ENCODE measurements around the gene GLUL.

Gene GLUL

DNA sequence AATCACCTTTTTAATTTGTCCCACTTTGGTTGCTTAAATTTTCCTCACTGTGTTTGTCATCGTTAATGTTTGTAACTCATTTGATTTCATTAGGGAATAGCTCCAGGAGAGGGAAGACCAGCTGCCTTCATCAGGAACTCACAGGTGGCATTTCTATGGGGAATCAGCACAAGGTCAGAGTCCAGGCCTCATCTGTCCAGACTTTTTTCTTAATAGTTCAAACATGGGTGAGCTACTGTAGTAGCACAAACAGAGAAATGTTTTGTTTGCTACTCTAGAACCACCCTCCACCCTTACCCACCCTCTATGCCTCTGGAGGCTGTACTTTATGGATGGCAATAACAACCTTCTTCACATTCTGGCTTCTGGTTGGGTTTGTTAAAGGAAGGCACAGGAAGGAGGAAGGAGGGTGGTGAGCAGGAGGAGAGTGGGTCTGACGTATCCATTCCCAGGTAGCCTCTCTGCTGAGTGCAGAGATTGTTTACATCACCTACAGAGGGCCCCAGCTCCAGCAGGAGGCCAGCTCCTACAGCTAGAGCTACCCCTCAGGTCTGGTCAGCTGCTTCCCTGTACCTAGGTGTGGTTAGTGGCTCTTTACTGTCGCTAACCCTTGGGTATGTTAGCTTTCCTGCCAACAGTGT, 17.0 kb upstream of the GLUL start:
- no peak overlapping the region for H3K4me3 ChIP-seq (ENCODE audit: low read depth, low read length)
- no peak for DNase-seq (ENCODE audit: low read depth)
- TF ChIP-seq, protein P1, sequence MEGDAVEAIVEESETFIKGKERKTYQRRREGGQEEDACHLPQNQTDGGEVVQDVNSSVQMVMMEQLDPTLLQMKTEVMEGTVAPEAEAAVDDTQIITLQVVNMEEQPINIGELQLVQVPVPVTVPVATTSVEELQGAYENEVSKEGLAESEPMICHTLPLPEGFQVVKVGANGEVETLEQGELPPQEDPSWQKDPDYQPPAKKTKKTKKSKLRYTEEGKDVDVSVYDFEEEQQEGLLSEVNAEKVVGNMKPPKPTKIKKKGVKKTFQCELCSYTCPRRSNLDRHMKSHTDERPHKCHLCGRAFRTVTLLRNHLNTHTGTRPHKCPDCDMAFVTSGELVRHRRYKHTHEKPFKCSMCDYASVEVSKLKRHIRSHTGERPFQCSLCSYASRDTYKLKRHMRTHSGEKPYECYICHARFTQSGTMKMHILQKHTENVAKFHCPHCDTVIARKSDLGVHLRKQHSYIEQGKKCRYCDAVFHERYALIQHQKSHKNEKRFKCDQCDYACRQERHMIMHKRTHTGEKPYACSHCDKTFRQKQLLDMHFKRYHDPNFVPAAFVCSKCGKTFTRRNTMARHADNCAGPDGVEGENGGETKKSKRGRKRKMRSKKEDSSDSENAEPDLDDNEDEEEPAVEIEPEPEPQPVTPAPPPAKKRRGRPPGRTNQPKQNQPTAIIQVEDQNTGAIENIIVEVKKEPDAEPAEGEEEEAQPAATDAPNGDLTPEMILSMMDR (conservative IDR thresholded peaks at IDR 0.05; ENCODE audit: low read depth, low read length), result no peak

DNA sequence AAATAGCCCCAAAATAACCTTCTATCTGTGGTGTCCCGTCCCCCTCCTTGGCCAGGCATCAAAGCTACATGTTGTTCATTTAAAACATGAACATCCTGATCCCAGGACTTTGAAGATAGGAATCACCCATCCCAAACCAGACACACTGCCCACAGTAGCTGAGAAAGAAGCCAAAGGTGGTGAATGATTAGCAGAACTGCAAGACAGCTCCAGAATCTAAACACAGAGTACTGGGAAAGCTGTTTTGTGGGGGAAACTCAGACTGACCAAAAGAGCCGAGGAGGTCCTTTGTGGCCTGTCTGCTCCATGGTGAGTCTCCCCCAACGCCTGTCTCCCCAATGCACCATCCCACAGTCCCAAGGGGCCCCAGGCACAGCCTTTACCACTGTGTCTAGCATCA, 16.1 kb upstream of the GLUL start:
- DNase-seq (ENCODE audit: low read depth), result no peak
- H3K4me3 ChIP-seq (ENCODE audit: low read depth, low read length), result no peak overlapping the region
- TF ChIP-seq, protein P1 (conservative IDR thresholded peaks at IDR 0.05; ENCODE audit: low read depth, low read length), result no peak

DNA sequence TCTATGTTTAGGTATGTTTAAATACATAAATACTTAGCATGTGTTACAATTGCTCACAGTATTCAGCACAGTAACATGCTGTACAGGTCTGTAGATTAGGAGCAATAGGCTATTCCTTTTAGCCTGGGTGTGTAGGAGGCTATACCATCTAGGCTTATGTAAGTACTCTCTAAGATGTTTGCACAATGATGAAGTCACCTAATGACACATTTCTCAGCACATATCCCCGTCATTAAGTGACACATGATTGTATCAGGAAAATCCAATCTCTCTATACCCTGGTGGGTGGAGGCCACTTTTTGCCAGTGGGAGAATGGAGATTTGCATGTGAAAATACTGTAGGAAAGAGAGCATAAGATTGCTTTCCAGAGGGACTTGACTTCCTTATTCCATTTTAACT, 14.4 kb upstream of the GLUL start:
- DNase-seq (ENCODE audit: low read depth), result no peak
- TF ChIP-seq, protein P1 (conservative IDR thresholded peaks at IDR 0.05; ENCODE audit: low read depth, low read length), result no peak
- no peak overlapping the region for H3K4me3 ChIP-seq (ENCODE audit: low read depth, low read length)

DNA sequence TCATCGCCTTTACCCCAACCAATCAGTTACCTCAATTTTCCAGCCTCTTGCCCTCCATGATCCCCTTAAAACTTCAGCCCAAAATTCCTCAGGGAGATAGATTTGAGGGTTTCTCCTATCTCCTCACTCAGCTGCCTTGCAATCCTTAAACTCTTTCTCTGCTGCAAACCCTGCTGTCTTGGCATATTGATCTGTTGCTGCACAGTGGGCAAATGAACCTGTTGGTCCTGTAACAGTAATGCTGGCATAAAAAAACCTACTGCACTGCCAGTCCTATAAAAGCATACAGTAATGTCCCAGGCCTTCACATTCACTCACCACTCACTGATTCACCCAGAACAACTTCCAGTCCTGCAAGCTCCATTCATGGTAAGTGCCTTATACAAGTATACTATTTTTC, 14.0 kb upstream of the GLUL start:
- TF ChIP-seq, protein P1 (conservative IDR thresholded peaks at IDR 0.05; ENCODE audit: low read depth, low read length), result no peak
- no peak for DNase-seq (ENCODE audit: low read depth)
- H3K4me3 ChIP-seq (ENCODE audit: low read depth, low read length), result no peak overlapping the region

DNA sequence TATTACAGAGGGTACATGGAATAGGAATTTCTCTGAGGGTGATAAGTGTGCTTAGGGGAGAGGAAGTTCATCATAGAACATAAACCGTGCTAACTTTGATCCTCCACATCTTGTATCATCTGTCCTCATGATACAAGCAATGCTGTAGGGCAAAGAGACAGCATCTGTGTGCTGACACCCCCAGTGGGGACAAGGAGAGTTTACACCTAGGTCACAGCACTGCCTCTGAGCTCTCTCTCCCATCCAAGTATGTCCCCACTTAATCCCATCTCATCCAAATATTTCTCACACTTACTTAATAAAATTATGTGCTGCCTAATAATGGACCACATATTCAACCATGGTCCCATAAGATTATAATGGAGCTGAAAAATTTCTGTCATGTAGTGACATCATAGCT, 13.2 kb upstream of the GLUL start:
- TF ChIP-seq, protein P1 (conservative IDR thresholded peaks at IDR 0.05; ENCODE audit: low read depth, low read length), result no peak
- no peak for DNase-seq (ENCODE audit: low read depth)

DNA sequence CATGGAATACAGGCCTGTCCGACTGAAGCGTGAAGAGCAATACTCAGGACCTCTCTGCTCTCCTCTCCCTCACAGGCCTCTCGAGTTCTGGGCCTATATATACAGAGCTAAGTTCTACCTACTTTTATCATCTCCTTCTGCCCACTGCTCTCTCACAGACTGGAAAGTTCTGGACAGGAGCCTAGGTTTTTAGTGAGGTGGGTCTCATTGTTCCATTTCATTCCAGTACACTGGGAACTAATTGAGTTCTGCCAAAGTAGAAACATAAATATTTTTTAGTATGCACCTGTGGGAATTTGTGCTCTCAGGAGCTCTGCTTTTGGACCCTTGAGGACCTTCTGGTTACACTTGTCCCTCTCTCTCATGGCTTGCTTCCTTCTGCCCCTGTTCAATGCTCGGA, 9.0 kb upstream of the GLUL start, which contains the start of gene TEDDM1:
Gene TEDDM1 (minus strand): TSS at position 101 of the 400 bp plus-strand sequence. CDS start 182 bp downstream, outside the sequence.
- H3K4me3 ChIP-seq (ENCODE audit: low read depth, low read length), result no peak within 1 kb of the TSS
- DNase-seq (ENCODE audit: low read depth), result no peak
- TF ChIP-seq, protein P1 (conservative IDR thresholded peaks at IDR 0.05; ENCODE audit: low read depth, low read length), result no peak

More for the DNA sequence above, 13.2 kb upstream of the GLUL start:
- H3K4me3 ChIP-seq (ENCODE audit: low read depth, low read length), result no peak overlapping the region
